Smooth muscle cell (in vitro differentiated cells): ENCODE measurements around the gene PPP5C. TPM values are rescaled to one million over a fixed set of nuclear protein-coding genes. Genes with fewer than 3 reads are reported as not detected.

Experiments used
- DNase-seq: peaks from one replicate; lab custom pipeline; 2025; ENCODE audit not compliant: unreplicated experiment; lab: John Stamatoyannopoulos, UW
- H2AFZ ChIP-seq: fragments of 200-600 bp; sonication (generic); 2 replicates; pipeline ENCODE4 v1.6.0; 2016; ENCODE audit warnings: antibody characterized with exemption, low read depth, mild to moderate bottlenecking
- H3F3A ChIP-seq: fragments of 200-600 bp; sonication (generic); 2 replicates; pipeline ENCODE4 v1.6.0; 2017; ENCODE audit warnings: antibody characterized with exemption, low read depth
- H3K27ac ChIP-seq: fragments of 200-600 bp; sonication (generic); 2 replicates; pipeline ENCODE4 v1.5.1; 2016; ENCODE audit warnings: low read depth, mild to moderate bottlenecking
- H3K27me3 ChIP-seq: fragments of 200-600 bp; sonication (generic); 2 replicates; pipeline ENCODE4 v1.6.1; 2016; ENCODE audit warnings: low read depth, mild to moderate bottlenecking
- H3K36me3 ChIP-seq: fragments of 200-600 bp; sonication (generic); 2 replicates; pipeline ENCODE4 v1.5.1; 2016; ENCODE audit warnings: low read depth
- H3K4me1 ChIP-seq: fragments of 200-600 bp; sonication (generic); 2 replicates; pipeline ENCODE4 v1.5.1; 2016; ENCODE audit warnings: low read depth
- H3K4me2 ChIP-seq: fragments of 200-600 bp; sonication (generic); 2 replicates; pipeline ENCODE4 v1.6.0; 2016; ENCODE audit warnings: mild to moderate bottlenecking
- H3K4me3 ChIP-seq: fragments of 200-600 bp; sonication (generic); 2 replicates; pipeline ENCODE4 v1.5.1; 2016; ENCODE audit warnings: mild to moderate bottlenecking
- H3K79me2 ChIP-seq: fragments of 200-600 bp; sonication (generic); 2 replicates; pipeline ENCODE4 v1.6.0; 2016; ENCODE audit warnings: low read depth, mild to moderate bottlenecking
- H3K9ac ChIP-seq: fragments of 200-600 bp; sonication (generic); 2 replicates; pipeline ENCODE4 v1.6.0; 2016; ENCODE audit warnings: low read depth
- H3K9me3 ChIP-seq: fragments of 200-600 bp; sonication (generic); replicated peaks from 2 replicates; pipeline ENCODE4 v1.5.1; 2016; ENCODE audit warnings: low read depth
- H4K20me1 ChIP-seq: fragments of 200-600 bp; sonication (generic); 2 replicates; pipeline ENCODE4 v1.6.0; 2016; ENCODE audit warnings: low read depth
- CTCF ChIP-seq: fragments of 200-600 bp; sonication (generic); IDR thresholded peaks from 2 replicates; pipeline ENCODE4 v1.5.1; 2017; ENCODE audit warnings: borderline replicate concordance, mild to moderate bottlenecking, antibody characterized with exemption; ENCODE audit not compliant: insufficient read depth, poor library complexity, severe bottlenecking
- WGBS: methylation state at CpG from one replicate; pipeline ENCODE4 v1.1.7; 2016; ENCODE audit warnings: low lambda C conversion rate; 5-methylcytosine and 5-hydroxymethylcytosine counted together
- polyA plus RNA-seq: library from polyadenylated mRNA; unstranded; fragments of >200 nt; fragmentation: Nextera tagmentation; extraction: Ambion mirVana; gene quantifications from 2 replicates; pipeline ENCODE4 v1.2.1, GENCODE V29; 2016
- total RNA-seq: library from RNA; depleted of rRNA; stranded (reverse); fragments of >200 nt; gene quantifications from 2 replicates; pipeline ENCODE4 v1.2.3, GENCODE V29; 2014

Gene PPP5C
- total and polyA plus RNA-seq, 2 experiments from 2014 or later, result 44.9 to 57.7 TPM

GRCh38 chr19:46383846-46384245 lies 37.0 kb downstream of the PPP5C start:
- 100% methylated on average over 7 of the region's 7 CpGs for WGBS

GRCh38 chr19:46384396-46384795 lies 37.5 kb downstream of the PPP5C start:
- H3F3A ChIP-seq, result no peaks in the 10 kb centered on the region

More at GRCh38 chr19:46383846-46384245, 37.0 kb downstream of the PPP5C start:
- DNase-seq, result no peak
- H3K4me2 ChIP-seq, result no peak overlapping the region
- H3K79me2 ChIP-seq, result no peaks in the 10 kb centered on the region
- no peak overlapping the region for H3K9ac ChIP-seq
- H2AFZ ChIP-seq, result no peak overlapping the region
- no peak overlapping the region for H3K4me3 ChIP-seq
- TF ChIP-seq CTCF, result no peak
- H3K9me3 ChIP-seq, result no peaks in the 10 kb centered on the region
- peaks cover 9% of the 10 kb centered on the region for H3K36me3 ChIP-seq
- H3K27ac ChIP-seq, result no peak overlapping the region
- H4K20me1 ChIP-seq, result peaks cover 17% of the 10 kb centered on the region
- no peaks in the 10 kb centered on the region for H3F3A ChIP-seq
- no peaks in the 10 kb centered on the region for H3K4me1 ChIP-seq
- no peaks in the 10 kb centered on the region for H3K27me3 ChIP-seq

GRCh38 chr19:46385636-46386035 lies 38.7 kb downstream of the PPP5C start:
- TF ChIP-seq CTCF, result no peak

More at GRCh38 chr19:46384396-46384795, 37.5 kb downstream of the PPP5C start:
- Histone ChIP-seq H3K9ac (no peak overlapping the region), H3K27me3 (no peaks in the 10 kb centered on the region), H3K4me1 (no peaks in the 10 kb centered on the region), H3K27ac (no peak overlapping the region), H2AFZ (no peak overlapping the region), H3K9me3 (no peaks in the 10 kb centered on the region), H3K36me3 (peaks cover 11% of the 10 kb centered on the region), H3K79me2 (no peaks in the 10 kb centered on the region), H3K4me3 (no peak overlapping the region), H4K20me1 (peaks cover 17% of the 10 kb centered on the region), H3K4me2 (no peak overlapping the region)
- DNase-seq, result no peak
- WGBS, result 92% methylated on average over 11 of the region's 11 CpGs
- no peak for TF ChIP-seq CTCF

GRCh38 chr19:46386151-46386550 lies 39.3 kb downstream of the PPP5C start:
- Histone ChIP-seq H3K27me3 (no peaks in the 10 kb centered on the region), H3F3A (no peaks in the 10 kb centered on the region), H4K20me1 (peaks cover 13% of the 10 kb centered on the region), H2AFZ (no peak overlapping the region), H3K9ac (no peak overlapping the region), H3K9me3 (no peaks in the 10 kb centered on the region), H3K4me3 (no peak overlapping the region), H3K36me3 (peaks cover 10% of the 10 kb centered on the region), H3K4me1 (no peaks in the 10 kb centered on the region), H3K27ac (no peak overlapping the region), H3K79me2 (no peaks in the 10 kb centered on the region), H3K4me2 (no peak overlapping the region)
- DNase-seq, result no peak
- TF ChIP-seq CTCF, result no peak
- WGBS, result 97% methylated on average over 10 of the region's 10 CpGs

More at GRCh38 chr19:46385636-46386035, 38.7 kb downstream of the PPP5C start:
- no peak for DNase-seq
- no peaks in the 10 kb centered on the region for H3F3A ChIP-seq
- no peaks in the 10 kb centered on the region for H3K9me3 ChIP-seq
- no peak overlapping the region for H2AFZ ChIP-seq
- H3K36me3 ChIP-seq, result peaks cover 11% of the 10 kb centered on the region
- H4K20me1 ChIP-seq, result peaks cover 17% of the 10 kb centered on the region
- H3K4me3 ChIP-seq, result no peak overlapping the region
- no peak overlapping the region for H3K4me2 ChIP-seq
- H3K79me2 ChIP-seq, result no peaks in the 10 kb centered on the region
- no peaks in the 10 kb centered on the region for H3K4me1 ChIP-seq
- H3K9ac ChIP-seq, result no peak overlapping the region
- 88% methylated on average over 11 of the region's 11 CpGs for WGBS
- H3K27ac ChIP-seq, result no peak overlapping the region
- H3K27me3 ChIP-seq, result no peaks in the 10 kb centered on the region
